DMS79 treated with DMSO at 0.1 percent for 48 hours (cell line): Measurements from ENCODE around the gene FNTB.
"Not testable (repeated sequence)": the region's sequence is repeated elsewhere in the genome, so short reads cannot be mapped to it uniquely, and the experiment has no call there.

Experiments
- DNase-seq: peaks from one replicate; lab custom pipeline; 2025; lab: John Stamatoyannopoulos, UW

The FNTB gene

DNA sequence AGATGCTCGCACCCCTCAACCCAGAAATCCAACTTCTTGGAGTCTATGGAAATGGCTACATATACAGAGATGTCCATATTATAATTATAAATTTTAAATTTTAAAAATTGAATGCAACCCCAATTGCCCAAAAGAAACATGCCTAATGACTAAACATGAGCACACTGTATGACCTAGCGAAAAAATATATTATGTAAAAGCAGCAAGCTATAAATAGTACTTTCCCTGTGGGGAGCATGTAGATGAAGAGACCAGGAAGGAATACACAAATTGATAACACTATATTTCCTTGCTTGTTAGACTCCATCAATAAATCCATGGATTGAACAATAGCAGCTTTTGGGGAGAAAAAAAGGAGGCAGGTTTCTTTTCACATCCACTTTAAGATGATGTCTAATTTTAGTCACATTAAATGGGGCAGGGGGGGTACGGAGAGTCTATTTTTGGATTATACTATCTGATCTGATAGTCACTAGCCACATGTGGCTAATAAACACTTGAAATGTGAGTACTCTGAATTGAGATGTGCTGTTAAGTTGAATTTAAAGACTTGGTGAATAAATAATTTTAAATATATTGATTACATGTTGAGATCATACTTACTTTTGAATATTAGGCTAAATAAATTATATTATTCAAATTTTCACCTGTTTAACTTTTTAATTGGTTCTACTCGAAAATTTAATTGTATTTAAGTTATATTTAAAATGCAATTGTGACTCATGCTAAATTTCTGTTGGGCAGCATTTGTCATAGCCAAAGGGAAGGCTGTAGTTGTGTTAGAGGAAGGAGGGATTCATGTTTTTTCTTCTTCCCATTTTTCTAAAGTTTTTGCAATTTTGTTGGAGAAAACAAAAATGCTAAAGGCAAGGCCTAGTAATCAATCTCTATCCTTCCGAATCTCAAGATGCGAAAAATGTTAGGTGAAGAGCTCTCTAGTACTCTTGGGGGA, 98.1 kb downstream of the FNTB start:
- no peak for DNase-seq

DNA sequence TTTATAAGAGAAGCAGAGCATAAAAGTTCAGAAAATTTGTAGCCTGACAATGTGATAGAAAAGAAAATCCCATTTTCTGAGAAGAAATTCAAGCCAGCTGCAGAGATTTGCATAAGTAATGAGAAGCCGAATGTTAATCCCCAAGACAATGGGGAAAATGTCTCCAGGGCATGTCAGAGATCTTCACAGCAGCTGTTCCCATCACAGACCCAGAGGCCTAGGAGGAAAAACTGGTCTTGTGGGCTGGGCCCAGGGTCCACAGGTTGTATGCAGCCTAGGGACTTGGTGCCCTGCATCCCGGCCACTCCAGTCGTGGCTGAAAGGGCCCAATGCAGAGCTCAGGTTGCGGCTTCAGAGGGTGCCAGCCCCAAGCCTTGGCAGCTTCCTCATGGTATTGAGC, 100.0 kb downstream of the FNTB start:
- not testable (repeated sequence) for DNase-seq

DNA sequence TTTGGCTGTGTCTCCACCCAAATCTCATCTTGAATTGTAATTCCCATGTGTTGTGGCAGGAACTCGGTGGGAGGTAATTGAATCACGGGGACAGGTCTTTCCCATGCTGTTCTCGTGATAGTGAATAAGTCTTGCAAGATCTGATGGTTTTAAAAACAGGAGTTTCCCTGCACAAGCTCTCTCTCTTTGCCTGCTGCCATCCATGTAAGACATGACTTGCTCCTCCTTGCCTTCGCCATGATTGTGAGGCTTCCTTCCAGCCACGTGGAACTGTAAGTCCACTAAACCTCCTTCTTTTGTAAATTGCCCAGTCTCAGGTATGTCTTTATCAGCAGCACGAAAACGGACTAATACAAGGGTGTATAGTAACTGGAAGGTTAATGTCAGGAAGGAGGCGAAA, 101.1 kb downstream of the FNTB start:
- not testable (repeated sequence) for DNase-seq

DNA sequence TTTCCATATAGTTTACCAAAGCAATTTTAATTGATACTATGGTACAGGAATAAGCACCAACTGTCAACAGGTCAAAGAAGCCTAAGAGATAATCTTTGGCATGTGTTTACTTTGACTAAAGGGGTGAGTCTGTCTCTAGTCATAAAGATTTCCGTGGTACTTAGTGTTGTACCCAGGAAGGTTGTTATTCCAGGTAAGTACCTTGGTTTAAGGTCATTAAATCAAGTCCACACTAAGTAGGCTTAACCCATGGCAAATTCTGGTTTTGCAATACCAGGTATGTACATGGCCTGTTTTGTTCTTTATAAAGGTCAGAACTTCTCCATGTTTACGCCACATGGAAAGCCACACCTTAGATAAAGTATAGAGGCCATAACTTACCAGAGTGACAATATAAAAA, 105.7 kb downstream of the FNTB start:
- DNase-seq: no peak

DNA sequence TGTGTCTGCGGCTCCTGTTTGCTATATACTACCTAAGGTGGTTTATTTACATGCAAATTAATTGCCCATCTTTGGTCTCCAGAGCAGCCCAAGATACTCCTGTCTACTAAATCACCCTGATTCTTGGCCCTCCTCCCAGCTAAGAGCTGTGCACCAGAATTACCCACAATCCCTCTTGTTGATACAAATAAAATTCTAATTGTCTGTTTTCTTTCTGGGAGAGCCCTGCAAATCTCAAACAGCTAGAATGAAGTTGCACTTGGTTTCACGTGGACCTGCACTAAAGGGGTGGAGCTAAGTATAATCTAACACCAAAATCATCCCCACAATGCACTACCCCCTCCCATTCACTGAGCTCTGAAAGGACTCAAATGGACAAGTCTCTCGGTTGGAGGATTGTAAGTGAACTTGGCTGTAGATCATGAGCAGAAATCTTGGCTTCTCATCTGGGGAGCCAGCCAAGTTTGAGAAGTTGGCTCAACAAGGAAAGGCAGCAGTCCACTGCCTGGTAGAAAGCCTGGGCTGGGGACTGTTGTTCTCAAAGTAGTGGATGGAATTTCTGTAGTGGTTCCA, 109.0 kb downstream of the FNTB start:
- peak; percentile 85 for DNase-seq

DNA sequence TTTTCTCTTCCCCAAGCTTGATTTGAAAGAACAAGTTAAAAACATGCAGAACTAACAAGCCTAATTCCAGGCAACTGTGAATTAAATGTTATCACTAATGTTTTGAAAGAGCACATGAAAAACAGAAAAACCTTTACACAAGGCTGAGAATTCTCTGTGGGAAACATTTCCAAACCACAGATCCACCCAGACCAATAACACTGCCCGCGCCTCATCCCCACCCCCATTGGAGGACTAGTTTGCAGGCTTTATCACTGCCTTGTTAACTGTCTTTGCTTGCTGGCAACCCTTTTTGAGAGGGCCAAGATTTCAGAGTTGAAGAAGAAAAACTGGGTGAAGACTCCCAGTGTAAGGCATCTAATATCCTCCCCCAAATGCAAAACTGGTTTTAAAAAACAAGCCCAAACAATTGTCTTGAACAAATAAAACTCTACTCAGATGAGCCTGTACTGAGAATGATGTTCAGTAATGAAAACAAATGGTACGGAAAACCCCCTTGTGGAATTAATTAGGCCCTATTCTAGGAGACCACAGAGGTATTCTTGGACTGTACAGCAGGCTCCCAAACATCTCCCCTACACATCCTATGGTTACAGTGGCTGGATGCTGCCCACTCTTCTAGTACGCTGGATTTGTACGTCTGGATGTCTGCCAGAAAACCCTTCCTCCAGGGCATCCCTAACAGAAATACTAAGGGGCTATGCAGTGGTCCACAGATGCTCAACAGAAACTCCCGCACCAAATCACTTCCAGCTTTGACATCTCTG, 109.8 kb downstream of the FNTB start:
- DNase-seq: no peak

DNA sequence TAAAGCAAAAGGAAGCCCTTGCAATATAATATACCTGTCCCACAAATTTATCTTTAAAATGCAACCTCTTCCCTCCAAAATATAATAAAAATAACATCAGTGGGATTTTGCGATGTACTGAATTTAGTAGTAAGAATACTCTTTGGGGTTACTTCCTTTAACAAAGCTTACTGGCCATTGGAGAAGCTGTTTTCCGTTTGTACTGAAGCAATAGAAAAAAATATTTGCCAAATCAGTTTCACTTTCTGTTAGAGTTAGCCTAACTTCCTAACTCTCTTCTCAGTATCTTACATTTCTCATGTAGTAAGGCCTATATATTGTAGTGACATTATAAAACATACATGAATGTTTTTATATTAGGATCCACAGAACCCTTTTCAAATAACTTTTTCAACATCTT, 111.9 kb downstream of the FNTB start:
- DNase-seq: no peak

DNA sequence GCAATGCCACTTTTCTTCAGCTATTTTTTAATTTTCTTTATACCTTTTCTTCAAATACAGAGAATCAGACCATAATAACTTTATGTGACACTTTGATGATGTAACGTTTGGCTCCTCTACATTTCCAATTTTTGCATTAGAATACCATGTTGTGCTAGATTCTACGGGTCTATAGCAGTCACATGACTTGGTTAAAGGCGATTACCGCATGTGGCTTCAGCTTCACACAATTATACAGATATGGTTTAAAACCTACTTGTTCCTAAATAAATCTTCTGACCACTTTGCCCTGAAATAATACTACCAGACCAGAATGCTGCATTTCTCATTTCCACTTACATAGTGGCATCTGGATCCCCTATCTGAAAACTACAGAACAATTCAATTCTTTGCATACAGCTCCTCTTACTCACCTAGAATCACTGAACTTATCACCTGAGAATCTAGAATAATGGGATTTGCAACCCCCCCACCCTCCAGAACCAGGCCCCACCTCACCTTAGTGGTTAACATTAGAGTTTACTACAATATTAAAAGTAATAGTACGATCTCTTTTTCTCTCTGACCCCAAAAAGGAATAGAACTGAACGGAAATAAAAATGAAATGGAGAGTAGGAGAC, 114.3 kb downstream of the FNTB start:
- DNase-seq: no peak

DNA sequence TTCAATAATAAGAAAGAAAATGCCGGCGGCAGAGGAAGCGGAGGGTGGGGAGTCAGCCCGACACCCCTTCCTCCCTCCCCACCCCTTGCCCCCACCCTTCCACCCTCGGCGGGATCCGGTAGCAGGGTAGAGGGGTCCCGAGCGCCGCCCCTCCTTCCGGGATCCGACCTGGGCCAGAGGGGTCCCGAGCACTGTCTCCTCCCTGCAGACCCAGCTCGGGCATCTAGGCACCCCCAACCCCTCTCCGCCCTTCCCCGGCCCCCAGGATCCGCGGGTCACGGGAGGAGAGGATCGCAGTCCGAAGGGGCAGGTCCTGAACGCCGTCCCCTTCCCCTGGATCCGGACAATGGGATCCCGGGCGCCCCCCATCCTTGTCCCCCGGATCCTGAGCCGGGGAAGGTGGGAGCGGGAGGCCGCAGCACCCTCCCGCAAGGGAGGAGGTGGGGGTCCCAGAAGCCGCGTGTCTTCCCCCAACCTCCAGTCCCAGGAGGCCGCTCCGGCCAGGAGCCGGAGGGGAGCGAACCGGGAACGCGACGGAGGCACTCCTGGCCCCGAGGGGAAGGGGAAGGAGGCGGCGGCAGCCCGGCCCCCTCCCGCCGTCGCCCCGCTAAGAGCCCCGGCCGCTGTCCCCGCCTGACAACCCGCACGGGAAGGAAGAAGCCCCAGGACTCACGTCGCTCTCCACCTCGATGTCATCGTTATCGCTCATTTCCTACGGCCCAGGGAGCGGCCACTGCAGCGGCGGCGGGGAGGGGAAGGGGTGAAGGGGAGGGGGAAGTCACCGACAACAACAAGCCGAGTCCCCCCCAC, 115.1 kb downstream of the FNTB start:
- DNase-seq: no peak

DNA sequence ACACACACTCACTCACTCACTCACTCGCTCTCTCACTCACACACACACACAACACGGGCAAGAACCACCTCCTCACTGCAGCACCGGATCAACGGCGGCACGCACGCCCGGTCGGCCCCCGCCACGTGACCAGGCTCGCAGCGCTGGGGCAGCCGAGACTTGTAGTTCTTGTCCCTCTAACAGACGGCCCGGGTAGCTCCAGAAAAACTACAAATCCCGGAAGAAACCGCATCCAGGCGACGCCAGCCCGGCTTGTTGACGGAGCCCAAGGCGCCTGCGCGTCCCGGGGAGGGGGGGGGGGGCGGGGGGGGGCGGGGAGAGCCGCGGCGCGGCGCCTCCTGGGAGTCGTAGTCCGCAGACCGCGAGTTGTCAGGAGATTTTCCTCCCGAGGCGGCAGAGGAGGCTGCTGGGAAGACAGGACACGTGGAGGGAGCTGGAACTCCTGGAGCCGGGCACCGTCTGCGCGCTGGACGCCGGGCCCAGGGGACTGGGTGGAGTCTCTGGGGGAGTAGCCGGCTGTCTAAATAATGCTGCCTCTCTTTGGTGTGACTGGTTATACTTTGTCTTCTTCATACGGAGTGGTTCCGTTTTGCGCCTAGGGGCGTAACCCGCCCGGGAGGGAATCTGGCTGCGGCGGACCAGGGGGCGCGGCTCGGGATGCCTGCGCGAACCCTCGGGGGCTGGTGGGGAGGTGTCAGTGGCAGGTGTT, 115.9 kb downstream of the FNTB start, which contains the start of gene MAX:
Gene MAX (minus strand): TSS at position 77 of the 709 bp plus-strand sequence. CDS start 178 bp downstream, outside the sequence.
- peak; percentile 99 for DNase-seq

DNA sequence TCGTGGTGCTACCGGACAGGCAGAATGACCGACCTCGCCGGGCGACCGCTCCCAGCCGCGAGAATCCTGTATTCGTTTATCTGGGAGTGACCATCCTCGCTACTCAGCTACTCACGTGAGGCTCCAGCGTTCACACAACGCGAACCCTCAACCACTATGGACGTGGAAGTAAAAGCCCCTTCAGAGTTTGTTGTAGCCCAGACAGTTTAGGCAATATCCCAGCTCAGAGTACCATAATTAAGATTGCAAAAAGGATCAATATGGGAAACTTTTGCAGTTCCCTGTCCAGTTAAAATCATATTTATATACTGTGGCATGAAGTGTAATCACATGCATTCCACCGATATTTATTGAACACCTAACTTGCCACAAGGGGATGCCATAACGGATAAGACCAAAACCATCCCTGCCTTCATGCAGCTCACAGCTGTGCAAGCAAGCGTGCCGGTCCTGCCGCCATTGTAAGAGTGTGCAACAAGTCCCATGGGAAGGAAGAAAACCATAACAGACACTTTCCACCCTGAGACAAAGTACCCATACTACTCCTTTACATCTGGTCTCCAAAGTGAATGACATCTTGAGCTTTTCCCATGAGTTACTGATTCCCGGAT, 116.6 kb downstream of the FNTB start:
- DNase-seq: peak; percentile 67

DNA sequence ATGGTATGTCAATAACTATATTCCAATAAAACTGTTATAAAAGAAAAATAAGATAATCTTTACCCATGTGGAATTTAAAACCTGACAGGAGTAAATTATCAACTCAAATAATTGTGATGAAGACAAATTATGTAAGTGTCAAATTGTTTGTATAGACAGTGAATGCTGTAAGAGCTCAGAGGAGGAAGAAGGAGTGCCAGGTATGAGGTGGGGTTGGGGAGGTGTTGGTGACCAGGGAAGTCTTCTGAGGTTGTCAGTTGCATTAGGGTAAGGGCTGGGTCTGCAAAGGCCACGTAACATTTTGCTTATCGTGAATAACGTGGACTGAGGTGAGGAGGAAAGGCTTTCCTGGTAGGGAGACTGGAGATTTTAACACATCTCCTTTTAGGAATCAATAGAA, 118.1 kb downstream of the FNTB start:
- DNase-seq: no peak

DNA sequence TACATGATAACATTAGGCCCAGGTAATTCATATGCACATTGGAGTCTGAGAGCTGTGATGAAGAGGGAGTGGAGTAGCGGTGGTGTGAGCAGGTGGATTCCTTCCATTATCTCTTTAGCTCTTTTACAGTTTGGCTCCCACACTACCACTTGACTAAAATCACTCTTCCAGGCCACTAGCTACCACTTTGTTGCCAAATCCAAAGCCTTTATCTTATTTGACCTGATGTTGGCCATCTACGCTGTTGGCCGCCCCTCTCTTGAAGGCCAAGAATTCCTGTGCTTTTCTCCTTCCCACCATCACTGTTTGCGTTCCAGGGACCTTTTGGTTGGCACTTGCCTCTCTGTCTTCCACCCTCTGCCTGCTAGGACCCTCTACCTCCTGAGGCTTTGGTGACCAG, 119.6 kb downstream of the FNTB start:
- no peak for DNase-seq

DNA sequence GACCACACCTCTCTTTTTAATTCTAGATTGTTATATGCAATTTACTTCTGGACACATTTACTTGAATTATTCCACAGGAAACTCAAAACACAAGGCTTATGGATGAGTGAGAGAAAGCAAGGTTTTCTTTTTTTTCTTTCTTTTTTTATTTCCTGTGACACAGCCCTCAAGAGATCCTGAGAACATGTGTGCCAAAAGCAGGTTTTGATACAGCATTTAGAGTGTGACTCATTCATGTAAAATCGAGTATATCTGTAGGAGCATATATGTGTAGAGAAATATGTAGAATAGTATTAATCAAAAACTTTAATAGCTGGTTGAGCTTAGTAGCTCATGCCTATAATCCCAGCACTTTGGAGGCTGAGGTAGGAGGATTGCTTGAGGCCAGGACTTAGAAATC, 120.0 kb downstream of the FNTB start:
- DNase-seq: no peak

DNA sequence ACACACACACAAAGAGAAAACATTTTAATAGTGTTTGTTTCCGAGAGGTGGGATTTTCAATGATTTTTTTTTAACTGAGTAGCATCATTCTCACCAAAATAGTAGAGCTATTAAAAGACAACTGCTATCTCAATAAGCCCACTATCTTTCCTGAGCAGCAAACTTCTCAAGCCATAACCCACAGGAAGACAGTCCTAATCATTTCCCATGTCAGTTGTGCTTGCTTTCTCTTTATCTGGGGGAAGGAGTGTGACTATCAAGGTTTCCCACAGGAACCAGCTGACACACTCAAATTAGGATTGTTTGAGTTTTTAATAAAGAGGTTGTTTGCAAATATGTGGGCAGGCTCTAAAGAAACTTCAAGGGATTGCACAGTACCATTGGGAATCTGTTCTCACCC, 120.5 kb downstream of the FNTB start:
- no peak for DNase-seq

DNA sequence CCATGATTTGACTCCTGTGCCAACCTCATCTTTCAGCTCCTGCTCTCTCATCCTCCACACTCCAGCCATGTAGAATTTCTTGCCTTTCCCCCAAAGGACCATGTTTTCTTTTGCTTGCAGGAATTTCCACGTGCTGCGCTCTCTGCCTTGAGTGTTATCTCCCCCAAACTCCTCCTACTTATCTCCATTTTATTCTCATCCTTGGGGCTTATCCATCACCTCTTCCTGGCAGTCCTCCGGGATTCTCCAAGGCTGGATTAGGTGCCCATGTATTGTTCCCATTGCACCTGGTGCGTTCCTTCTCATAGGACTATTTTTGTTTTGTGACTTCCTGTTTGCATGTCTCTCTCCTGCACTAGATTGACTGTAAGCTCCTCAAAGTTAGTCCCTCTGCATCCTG, 122.7 kb downstream of the FNTB start:
- DNase-seq: no peak

DNA sequence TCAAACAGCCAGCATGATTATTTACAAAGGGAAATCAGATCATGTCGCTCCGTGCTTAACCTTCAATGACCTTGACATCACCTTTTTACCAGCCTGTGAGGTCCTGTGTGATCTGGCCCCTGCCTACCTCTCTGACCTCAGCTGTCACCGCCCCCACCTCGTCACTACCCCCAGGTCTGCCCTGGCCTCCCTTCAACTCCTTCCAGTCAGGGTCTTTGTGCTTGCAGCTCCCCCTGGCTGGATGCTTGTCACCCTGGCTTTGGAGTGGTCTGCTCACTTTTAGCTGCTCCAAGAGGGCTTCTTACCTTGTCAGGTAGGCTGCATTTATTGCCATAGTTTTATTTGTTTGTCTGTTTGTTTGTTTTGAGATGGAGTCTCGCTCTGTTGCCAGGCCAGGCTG, 123.8 kb downstream of the FNTB start:
- DNase-seq: no peak
